Measurements from ENCODE around the gene CREB3L4. TPM values are rescaled to one million over a fixed set of nuclear protein-coding genes. Genes with fewer than 3 reads are reported as not detected.

The CREB3L4 gene, protein sequence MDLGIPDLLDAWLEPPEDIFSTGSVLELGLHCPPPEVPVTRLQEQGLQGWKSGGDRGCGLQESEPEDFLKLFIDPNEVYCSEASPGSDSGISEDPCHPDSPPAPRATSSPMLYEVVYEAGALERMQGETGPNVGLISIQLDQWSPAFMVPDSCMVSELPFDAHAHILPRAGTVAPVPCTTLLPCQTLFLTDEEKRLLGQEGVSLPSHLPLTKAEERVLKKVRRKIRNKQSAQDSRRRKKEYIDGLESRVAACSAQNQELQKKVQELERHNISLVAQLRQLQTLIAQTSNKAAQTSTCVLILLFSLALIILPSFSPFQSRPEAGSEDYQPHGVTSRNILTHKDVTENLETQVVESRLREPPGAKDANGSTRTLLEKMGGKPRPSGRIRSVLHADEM
- 10 to 100 TPM in 1 of 4 donors, 1 to 10 TPM in 3; 4.7 to 12.1 (median 8.7) TPM for total RNA-seq

DNA sequence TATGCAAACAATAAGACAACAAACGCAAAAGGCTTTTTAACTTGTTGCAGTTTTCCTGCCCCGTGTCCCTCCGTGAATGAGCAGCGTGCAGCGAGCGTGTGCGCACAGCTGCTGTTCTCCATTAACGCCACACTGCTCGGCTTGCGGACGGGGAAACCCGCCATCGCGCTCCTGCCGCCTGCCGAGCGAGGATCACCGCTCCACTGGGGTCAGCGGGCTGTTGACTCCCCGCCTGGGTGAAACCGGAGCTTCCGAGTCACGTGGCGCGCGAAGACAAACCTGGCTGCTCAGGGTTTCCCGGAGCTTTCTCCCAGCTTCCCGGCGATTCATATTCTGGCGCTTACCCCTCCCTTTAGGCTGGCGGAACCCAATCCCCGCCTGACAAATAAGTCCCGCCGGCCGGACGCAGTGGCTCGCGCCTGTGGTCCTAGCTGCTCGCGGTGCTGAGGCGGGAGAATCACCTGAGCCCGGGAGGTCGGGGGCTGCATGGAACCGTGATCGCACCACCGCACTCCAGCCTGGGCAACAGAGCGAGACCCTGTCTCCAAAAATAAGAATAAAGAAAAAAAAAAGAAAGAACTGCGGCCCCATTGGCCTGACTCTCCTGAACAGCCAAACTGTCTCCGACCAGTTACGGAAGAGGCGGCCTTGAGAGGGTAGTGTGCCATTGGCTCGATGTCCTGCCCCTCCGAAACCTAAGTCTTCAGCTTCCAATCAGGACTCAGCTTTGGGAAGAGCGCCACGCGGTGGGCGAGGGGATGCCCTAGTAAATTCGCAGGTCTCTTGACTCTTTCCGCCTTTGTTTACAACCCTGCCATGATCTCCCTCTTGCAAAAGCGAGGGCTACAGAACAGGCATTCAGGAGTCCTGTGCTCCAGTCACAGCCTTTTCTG lies at the start of gene CREB3L4:
TSS of gene CREB3L4 (plus strand) at position 796 of the 893 bp plus-strand sequence. CDS start 624 bp downstream, outside the sequence.
- TF ChIP-seq, protein P1, sequence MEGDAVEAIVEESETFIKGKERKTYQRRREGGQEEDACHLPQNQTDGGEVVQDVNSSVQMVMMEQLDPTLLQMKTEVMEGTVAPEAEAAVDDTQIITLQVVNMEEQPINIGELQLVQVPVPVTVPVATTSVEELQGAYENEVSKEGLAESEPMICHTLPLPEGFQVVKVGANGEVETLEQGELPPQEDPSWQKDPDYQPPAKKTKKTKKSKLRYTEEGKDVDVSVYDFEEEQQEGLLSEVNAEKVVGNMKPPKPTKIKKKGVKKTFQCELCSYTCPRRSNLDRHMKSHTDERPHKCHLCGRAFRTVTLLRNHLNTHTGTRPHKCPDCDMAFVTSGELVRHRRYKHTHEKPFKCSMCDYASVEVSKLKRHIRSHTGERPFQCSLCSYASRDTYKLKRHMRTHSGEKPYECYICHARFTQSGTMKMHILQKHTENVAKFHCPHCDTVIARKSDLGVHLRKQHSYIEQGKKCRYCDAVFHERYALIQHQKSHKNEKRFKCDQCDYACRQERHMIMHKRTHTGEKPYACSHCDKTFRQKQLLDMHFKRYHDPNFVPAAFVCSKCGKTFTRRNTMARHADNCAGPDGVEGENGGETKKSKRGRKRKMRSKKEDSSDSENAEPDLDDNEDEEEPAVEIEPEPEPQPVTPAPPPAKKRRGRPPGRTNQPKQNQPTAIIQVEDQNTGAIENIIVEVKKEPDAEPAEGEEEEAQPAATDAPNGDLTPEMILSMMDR (IDR thresholded peaks at IDR 0.05; ENCODE audit: low read depth) = no peak

DNA sequence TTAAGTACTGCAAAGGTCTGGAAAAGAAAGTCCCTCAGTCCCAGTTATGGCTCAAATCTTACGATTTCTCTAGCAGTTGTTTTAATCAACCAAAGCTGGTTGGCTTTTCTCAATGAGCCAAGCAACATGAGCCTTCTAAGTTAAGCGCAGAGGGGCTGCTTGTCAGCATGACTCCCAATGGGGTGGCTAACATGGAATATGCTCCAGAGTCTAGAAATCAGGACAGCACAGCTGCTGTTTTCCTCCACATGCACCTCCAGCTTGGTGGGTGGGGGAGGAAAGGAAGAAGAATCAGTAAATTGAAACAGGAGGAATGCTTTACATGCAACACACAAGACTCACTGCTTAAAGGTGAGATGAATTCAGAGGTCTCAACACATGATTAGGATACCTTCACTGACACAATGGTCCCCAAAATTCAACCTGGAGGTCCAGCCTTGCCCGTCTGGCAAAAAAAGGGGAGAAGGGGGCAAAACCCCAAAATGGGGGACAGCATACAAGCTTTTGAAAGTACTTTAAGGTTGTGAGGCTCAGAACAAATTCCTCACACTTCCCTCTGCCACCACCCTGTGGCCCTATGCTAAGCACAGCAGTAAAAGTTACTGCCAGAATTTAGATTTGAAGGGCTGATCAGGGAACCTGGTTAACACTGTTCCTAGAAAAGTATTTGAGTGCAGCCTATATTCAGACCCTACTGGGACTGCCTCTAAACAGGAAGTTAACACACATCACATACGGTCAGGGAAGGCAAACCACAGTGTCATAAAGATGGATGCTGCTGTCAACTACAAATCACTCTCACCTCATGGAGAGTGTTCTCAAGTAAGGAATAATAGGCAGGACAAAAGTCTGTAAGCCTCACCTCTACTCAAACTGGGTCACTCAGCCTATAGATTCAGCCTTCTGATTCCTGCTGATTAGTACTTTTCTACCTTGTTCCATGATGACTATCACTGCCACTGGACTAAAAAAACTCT lies 47.5 kb upstream of the CREB3L4 start:
- TF ChIP-seq, protein P1 (IDR thresholded peaks at IDR 0.05; ENCODE audit: low read depth) = no peak

- TF ChIP-seq, protein P1 (IDR thresholded peaks at IDR 0.05; ENCODE audit: low read depth) = no peak
Measured at GRCh38 chr1:153921080-153921802, 46.5 kb upstream of the CREB3L4 start.

- TF ChIP-seq, protein P1 (IDR thresholded peaks at IDR 0.05; ENCODE audit: low read depth) = no peak
Measured at GRCh38 chr1:153921803-153922075, 46.0 kb upstream of the CREB3L4 start.

GRCh38 chr1:153922076-153922971 lies 45.4 kb upstream of the CREB3L4 start:
- TF ChIP-seq, protein P1 (IDR thresholded peaks at IDR 0.05; ENCODE audit: low read depth) = no peak
